H1 (cell line): Measurements from ENCODE around the gene AOAH. TPM values are rescaled to one million over a fixed set of nuclear protein-coding genes. Genes with fewer than 3 reads are reported as not detected.

Experiments
- BACH1 ChIP-seq: IDR thresholded peaks from 2 replicates; pipeline ENCODE4 v1.6.1; 2012; ENCODE audit warnings: low read length, improper control_type of control experiment
- BRCA1 ChIP-seq: IDR thresholded peaks from 2 replicates; pipeline ENCODE4 v1.6.1; 2012; ENCODE audit warnings: low read depth, low read length, improper control_type of control experiment
- CREB1 ChIP-seq: IDR thresholded peaks from 2 replicates; pipeline ENCODE4 v1.6.1; 2012; ENCODE audit warnings: inconsistent platforms
- CTBP2 ChIP-seq: IDR thresholded peaks from 2 replicates; pipeline ENCODE4 v1.7.0; 2011; ENCODE audit warnings: borderline replicate concordance, mild to moderate bottlenecking, moderate library complexity, mixed read lengths, low read length; ENCODE audit not compliant: insufficient read depth, insufficient read length
- EGR1 ChIP-seq: IDR thresholded peaks from 2 replicates; pipeline ENCODE4 v1.6.1; 2011; ENCODE audit warnings: low read depth, low read length, borderline replicate concordance
- GTF2F1 ChIP-seq: IDR thresholded peaks from 2 replicates; pipeline ENCODE4 v1.6.1; 2012; ENCODE audit warnings: low read depth, low read length, improper control_type of control experiment, borderline replicate concordance
- JUN ChIP-seq: IDR thresholded peaks from 2 replicates; pipeline ENCODE4 v1.6.1; 2011; ENCODE audit warnings: low read depth, mild to moderate bottlenecking, improper control_type of control experiment, low read length
- NRF1 ChIP-seq: IDR thresholded peaks from 2 replicates; pipeline ENCODE4 v1.6.1; 2011; ENCODE audit warnings: mild to moderate bottlenecking, low read depth, low read length, improper control_type of control experiment
- RNF2 ChIP-seq: fragments of 200-900, 300-1000 bp; sonication (generic); IDR thresholded peaks from 2 replicates; pipeline ENCODE4 v1.7.1; 2016; ENCODE audit warnings: borderline replicate concordance, low read depth, mild to moderate bottlenecking, antibody characterized with exemption, low read length; ENCODE audit not compliant: poor library complexity, severe bottlenecking; ENCODE audit errors: missing control alignments
- TCF12 ChIP-seq: IDR thresholded peaks from 2 replicates; pipeline ENCODE4 v1.6.1; 2011; ENCODE audit warnings: low read depth, mild to moderate bottlenecking, low read length
- polyA plus RNA-seq, 7 experiments: library from polyadenylated mRNA; depleted of rRNA in 3 of 7; stranded (reverse) in 5 of 7; unstranded in 2 of 7; fragments of >200 nt in 5 of 7; fragments of 200-250 nt in 2 of 7; gene quantifications; 1 replicate in 5 of 7; 2 replicates in 1 of 7; 4 replicates in 1 of 7; pipeline versions ENCODE4 v1.2.1 to v1.2.3, GENCODE V29; 2011 to 2013; ENCODE audit warnings: missing spikeins in 2 of 7, mixed read lengths in 2 of 7
- total RNA-seq: library from RNA; stranded (reverse); fragmentation: NEBNext Ultra II Directional; extraction: Animal tissue kit (Norgen Biotek cat#: 25700); gene quantifications from 2 replicates; pipeline ENCODE4 v1.2.1, GENCODE V29; 2021
- TF ChIP-seq, protein P1 (sequence below), 3 experiments: IDR thresholded peaks; 1 replicate in 2 of 3; 2 replicates in 1 of 3; pipeline versions ENCODE4 v1.5.1 to v1.6.1; 2011; ENCODE audit warnings: low read length in 3 of 3, mild to moderate bottlenecking in 3 of 3, inconsistent platforms in 2 of 3, low read depth in 1 of 3, moderate library complexity in 1 of 3; ENCODE audit not compliant: insufficient read depth in 1 of 3; ENCODE audit errors: control extremely low read depth in 1 of 3

AOAH gene
- total and polyA plus RNA-seq, 2 of the 8 experiments (the other 6 are each of a cell fraction or from before 2014, with no cell fraction given), result 0.08 TPM; not detected in 1

- TF ChIP-seq, protein P1, sequence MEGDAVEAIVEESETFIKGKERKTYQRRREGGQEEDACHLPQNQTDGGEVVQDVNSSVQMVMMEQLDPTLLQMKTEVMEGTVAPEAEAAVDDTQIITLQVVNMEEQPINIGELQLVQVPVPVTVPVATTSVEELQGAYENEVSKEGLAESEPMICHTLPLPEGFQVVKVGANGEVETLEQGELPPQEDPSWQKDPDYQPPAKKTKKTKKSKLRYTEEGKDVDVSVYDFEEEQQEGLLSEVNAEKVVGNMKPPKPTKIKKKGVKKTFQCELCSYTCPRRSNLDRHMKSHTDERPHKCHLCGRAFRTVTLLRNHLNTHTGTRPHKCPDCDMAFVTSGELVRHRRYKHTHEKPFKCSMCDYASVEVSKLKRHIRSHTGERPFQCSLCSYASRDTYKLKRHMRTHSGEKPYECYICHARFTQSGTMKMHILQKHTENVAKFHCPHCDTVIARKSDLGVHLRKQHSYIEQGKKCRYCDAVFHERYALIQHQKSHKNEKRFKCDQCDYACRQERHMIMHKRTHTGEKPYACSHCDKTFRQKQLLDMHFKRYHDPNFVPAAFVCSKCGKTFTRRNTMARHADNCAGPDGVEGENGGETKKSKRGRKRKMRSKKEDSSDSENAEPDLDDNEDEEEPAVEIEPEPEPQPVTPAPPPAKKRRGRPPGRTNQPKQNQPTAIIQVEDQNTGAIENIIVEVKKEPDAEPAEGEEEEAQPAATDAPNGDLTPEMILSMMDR (IDR thresholded peaks at IDR 0.05; ENCODE audit: control extremely low read depth in 1 of 3, insufficient read depth in 1 of 3, low read depth in 1 of 3, low read length in 3 of 3), result no peak
- TF ChIP-seq EGR1 (no peak), JUN (no peak), CREB1 (no peak), NRF1 (no peak), BACH1 (no peak), RNF2 (no peak), BRCA1 (no peak), GTF2F1 (no peak), TCF12 (no peak), CTBP2 (no peak)
Observed at GRCh38 chr7:36658335-36659171, 65.7 kb downstream of the AOAH start (continued).
